CD8-positive, alpha-beta memory T cell (primary cell): ENCODE data around the gene BAAT. TPM values are rescaled to one million over a fixed set of nuclear protein-coding genes. Genes with fewer than 3 reads are reported as not detected.

Experiments used
- CTCF ChIA-PET: fragments of 350-600 bp; sonication (Branson Sonifier 250); formaldehyde crosslinking; loops from one replicate; lab custom pipeline; 2021; ENCODE audit warnings: antibody characterized with exemption; lab: Charles Lee
- POLR2A ChIA-PET: fragments of 350-600 bp; sonication (Branson Sonifier 250); formaldehyde crosslinking; loops from one replicate; lab custom pipeline; 2021; ENCODE audit warnings: antibody characterized with exemption; lab: Charles Lee
- DNase-seq, 5 donors: peaks; one replicate each; pipeline versions ENCODE4 v3.0.0 to v3.0.0-alpha.2; 2020 to 2022; ENCODE audit warnings: mixed read lengths in 1 of 5
- H3K27ac ChIP-seq: one replicate; pipeline ENCODE4 v1.7.0; 2013; ENCODE audit warnings: low read depth, mild to moderate bottlenecking, low read length, moderate library complexity
- H3K27me3 ChIP-seq: 2 replicates; pipeline ENCODE4 v1.7.0; 2013; ENCODE audit warnings: low read length, mild to moderate bottlenecking; ENCODE audit not compliant: insufficient read depth, poor library complexity, severe bottlenecking
- H3K36me3 ChIP-seq: 2 replicates; pipeline ENCODE4 v1.7.0; 2013; ENCODE audit warnings: mild to moderate bottlenecking, low read length, moderate library complexity; ENCODE audit not compliant: insufficient read depth
- H3K4me1 ChIP-seq: 2 replicates; pipeline ENCODE4 v1.7.0; 2013; ENCODE audit warnings: mild to moderate bottlenecking, low read length, moderate library complexity; ENCODE audit not compliant: insufficient read depth
- H3K4me3 ChIP-seq: 2 replicates; pipeline ENCODE4 v1.7.0; 2013; ENCODE audit warnings: mild to moderate bottlenecking, low read length
- H3K9me3 ChIP-seq: 2 replicates; pipeline ENCODE4 v1.7.0; 2013; ENCODE audit warnings: mild to moderate bottlenecking, low read length
- H3K27ac Mint-ChIP-seq, 8 donors: one replicate each; pipeline ENCODE4 v1.8.0; 2020 to 2021; ENCODE audit warnings: mixed read lengths in 8 of 8, mild to moderate bottlenecking in 6 of 8, inconsistent platforms in 3 of 8, moderate library complexity in 3 of 8
- H3K27me3 Mint-ChIP-seq, 2 donors: one replicate each; pipeline ENCODE4 v1.8.0; 2020 to 2021; ENCODE audit warnings: mixed read lengths in 2 of 2, mild to moderate bottlenecking in 1 of 2, moderate library complexity in 1 of 2
- H3K36me3 Mint-ChIP-seq, 3 donors: one replicate each; pipeline ENCODE4 v1.8.0; 2020 to 2021; ENCODE audit warnings: mixed read lengths in 3 of 3, inconsistent platforms in 1 of 3, mild to moderate bottlenecking in 1 of 3
- H3K4me1 Mint-ChIP-seq, 3 donors: one replicate each; pipeline ENCODE4 v1.8.0; 2020 to 2021; ENCODE audit warnings: mixed read lengths in 3 of 3, inconsistent platforms in 1 of 3, mild to moderate bottlenecking in 1 of 3
- H3K4me3 Mint-ChIP-seq, 7 donors: one replicate each; pipeline ENCODE4 v1.8.0; 2020 to 2021; ENCODE audit warnings: mixed read lengths in 7 of 7, mild to moderate bottlenecking in 6 of 7, moderate library complexity in 4 of 7, inconsistent platforms in 2 of 7
- H3K9me3 Mint-ChIP-seq, 5 donors: one replicate each; pipeline ENCODE4 v1.8.0; 2020 to 2022; ENCODE audit warnings: mixed read lengths in 5 of 5, mild to moderate bottlenecking in 3 of 5, moderate library complexity in 2 of 5, inconsistent platforms in 1 of 5
- polyA plus RNA-seq: library from polyadenylated mRNA; unstranded; fragments of 300-500 nt; fragmentation: Illumina TruSeq; gene quantifications from one replicate; pipeline ENCODE4 v1.2.3, GENCODE V29; 2021
- total RNA-seq, 2 experiments: library from RNA; stranded (reverse); gene quantifications; one replicate each; pipeline ENCODE4 v1.2.3, GENCODE V29; 2021

BAAT gene
- total and polyA plus RNA-seq, 3 experiments from 2014 or later = 0.12 TPM; not detected in 2

DNA sequence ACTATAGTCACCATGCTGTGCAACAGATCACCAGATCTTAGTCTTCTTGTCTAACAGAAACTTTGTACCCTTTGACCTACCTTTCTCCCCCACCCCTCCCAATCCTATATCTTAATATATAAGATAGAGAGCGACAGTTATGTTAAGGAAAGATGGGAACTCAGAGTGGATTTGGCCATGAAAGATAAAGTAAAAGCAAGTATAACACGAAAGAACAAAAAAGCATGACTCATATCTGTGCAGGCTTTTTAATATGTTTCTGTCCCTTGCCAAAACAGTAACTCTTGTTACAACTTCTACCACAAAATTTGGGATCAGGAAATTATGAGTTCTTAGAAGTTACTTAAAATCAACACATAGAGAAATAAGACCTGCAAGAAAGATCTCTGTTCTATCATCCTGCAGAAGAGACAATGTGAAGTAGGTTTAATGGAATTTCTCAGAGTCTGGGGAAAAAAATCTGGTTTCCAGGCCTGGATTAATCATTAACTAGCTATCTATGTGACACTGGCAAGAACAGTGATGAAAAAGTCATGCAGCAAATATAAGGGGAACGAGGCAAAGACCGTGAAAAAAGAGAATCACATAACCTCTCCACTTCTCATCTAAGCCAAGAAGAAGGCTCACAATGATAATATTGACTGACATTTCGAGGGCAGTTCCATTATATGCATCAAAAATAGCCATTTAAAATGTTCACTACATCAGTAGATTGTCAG is 18.6 kb downstream of the BAAT start:
- DNase-seq = no peak
- ChIA-PET POLR2A (no interaction called here), CTCF (no interaction called here)
- no peaks in the 10 kb centered on the region for H3K4me1 ChIP-seq
- no peaks in the 10 kb centered on the region for H3K36me3 ChIP-seq
- no peaks in the 10 kb centered on the region for H3K9me3 Mint-ChIP-seq
- H3K27me3 Mint-ChIP-seq = peaks cover 0 to 27% of the 10 kb centered on the region in 2 donors
- H3K9me3 ChIP-seq = no peaks in the 10 kb centered on the region
- H3K27ac Mint-ChIP-seq = no peak overlapping the region
- no peaks in the 10 kb centered on the region for H3K36me3 Mint-ChIP-seq
- no peaks in the 10 kb centered on the region for H3K27me3 ChIP-seq
- no peak overlapping the region for H3K4me3 Mint-ChIP-seq
- H3K27ac ChIP-seq = no peak overlapping the region
- no peak overlapping the region for H3K4me3 ChIP-seq
- H3K4me1 Mint-ChIP-seq = no peaks in the 10 kb centered on the region

DNA sequence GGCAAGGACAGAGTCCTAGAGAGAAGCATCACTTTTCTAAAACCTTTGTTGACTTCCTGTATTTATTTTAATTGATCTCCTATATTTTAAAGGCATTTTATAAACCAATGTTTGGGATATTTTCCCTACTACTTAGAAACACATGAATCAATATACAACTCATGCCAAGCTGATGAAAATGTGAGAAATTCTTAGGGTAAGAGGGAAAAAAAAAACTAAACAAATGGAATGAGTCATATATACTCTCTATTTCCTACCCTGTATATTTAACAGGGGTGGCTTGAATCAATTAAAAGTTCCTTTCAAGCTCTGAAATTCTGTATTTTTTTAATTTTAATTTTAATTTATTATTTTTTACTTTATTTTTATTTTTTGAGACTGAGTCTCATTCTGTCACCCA is 19.6 kb downstream of the BAAT start:
- CTCF ChIA-PET = no interaction called here
- DNase-seq = no peak
- Mint-ChIP-seq H3K36me3 (no peaks in the 10 kb centered on the region), H3K27ac (no peak overlapping the region), H3K9me3 (no peaks in the 10 kb centered on the region), H3K4me1 (no peaks in the 10 kb centered on the region), H3K4me3 (no peak overlapping the region), H3K27me3 (peaks cover 0 to 22% of the 10 kb centered on the region in 2 donors)
- Histone ChIP-seq H3K4me3 (no peak overlapping the region), H3K27ac (no peak overlapping the region), H3K27me3 (no peaks in the 10 kb centered on the region), H3K9me3 (no peaks in the 10 kb centered on the region), H3K4me1 (no peaks in the 10 kb centered on the region), H3K36me3 (no peaks in the 10 kb centered on the region)
- POLR2A ChIA-PET = no interaction called here

DNA sequence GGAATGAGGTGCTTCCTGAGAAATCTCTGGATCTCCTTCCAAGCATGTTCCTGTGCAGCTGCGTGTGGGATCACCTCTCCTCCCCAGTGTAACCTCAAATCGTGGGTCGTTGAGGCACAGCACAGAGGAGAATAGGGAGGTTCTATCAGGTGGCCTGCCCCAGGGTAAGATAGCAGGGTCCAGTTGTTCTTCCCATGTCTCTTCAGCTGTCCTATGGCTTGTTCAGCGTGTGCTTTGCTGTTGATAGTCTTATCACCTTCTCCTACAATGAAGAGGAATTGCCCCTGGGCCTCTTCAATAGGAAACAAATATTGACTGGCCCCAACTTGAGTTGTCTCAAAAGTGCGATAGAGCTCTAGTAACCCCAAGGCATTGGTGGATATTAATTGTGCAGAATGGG is 22.4 kb downstream of the BAAT start:
- Histone ChIP-seq H3K4me1 (no peaks in the 10 kb centered on the region), H3K27ac (no peak overlapping the region), H3K36me3 (no peaks in the 10 kb centered on the region), H3K4me3 (no peak overlapping the region), H3K27me3 (no peaks in the 10 kb centered on the region), H3K9me3 (no peaks in the 10 kb centered on the region)
- no peaks in the 10 kb centered on the region for H3K36me3 Mint-ChIP-seq
- no peak for DNase-seq
- H3K4me1 Mint-ChIP-seq = no peaks in the 10 kb centered on the region
- H3K27ac Mint-ChIP-seq = no peak overlapping the region
- CTCF ChIA-PET = no interaction called here
- peaks cover 0 to under 1% (median 0%) of the 10 kb centered on the region in 5 donors for H3K9me3 Mint-ChIP-seq
- H3K27me3 Mint-ChIP-seq = peaks cover 0 to 18% of the 10 kb centered on the region in 2 donors
- H3K4me3 Mint-ChIP-seq = no peak overlapping the region
- POLR2A ChIA-PET = no interaction called here

DNA sequence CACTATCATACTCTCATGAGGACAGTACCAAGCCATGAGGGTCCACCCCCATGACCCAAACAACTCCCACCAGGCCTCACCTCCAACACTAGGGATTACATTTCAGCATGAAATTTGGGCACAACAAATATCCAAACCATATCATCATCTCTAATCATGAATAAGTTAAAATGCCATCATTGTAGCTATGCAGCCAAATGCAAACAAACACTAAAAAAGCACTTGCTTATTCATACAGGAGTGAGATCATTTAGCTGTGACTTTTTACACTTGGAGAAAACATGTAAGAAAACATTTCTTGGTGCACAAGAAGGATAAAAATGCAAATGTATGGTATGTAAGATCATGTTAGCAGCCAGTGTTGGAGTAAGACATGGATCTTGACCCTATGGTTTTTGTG is 24.2 kb downstream of the BAAT start:
- Mint-ChIP-seq H3K9me3 (peaks cover 0 to 3% (median 0%) of the 10 kb centered on the region in 5 donors), H3K27ac (no peak overlapping the region), H3K27me3 (peaks cover 0 to 6% of the 10 kb centered on the region in 2 donors), H3K4me1 (no peaks in the 10 kb centered on the region), H3K4me3 (no peak overlapping the region), H3K36me3 (no peaks in the 10 kb centered on the region)
- Histone ChIP-seq H3K9me3 (no peaks in the 10 kb centered on the region), H3K27me3 (no peaks in the 10 kb centered on the region), H3K27ac (no peak overlapping the region), H3K4me3 (no peak overlapping the region), H3K36me3 (no peaks in the 10 kb centered on the region), H3K4me1 (no peaks in the 10 kb centered on the region)
- ChIA-PET POLR2A (no interaction called here), CTCF (no interaction called here)
- no peak for DNase-seq

DNA sequence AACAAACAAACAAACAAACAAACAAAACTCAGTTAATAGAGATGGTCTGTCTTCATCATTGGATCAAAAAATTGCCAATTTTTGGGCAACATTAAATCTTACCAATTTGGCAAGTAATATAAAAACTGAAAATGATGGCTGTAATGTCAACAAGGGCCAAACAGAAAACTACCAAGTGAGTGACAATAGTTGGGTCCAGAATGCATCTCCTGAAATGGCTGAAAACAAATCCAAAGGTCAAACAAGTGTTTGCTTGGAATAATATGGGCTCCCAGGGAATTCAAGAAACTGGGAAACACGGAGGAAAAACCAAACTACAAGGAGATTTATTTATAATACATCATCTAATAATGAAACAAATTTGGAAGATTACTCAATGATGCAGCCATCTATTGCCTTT is 25.1 kb downstream of the BAAT start:
- no peak for DNase-seq
- H3K36me3 Mint-ChIP-seq = no peaks in the 10 kb centered on the region
- POLR2A ChIA-PET = no interaction called here
- H3K36me3 ChIP-seq = no peaks in the 10 kb centered on the region
- H3K27ac ChIP-seq = no peak overlapping the region
- CTCF ChIA-PET = no interaction called here
- peaks cover 0 to 6% of the 10 kb centered on the region in 2 donors for H3K27me3 Mint-ChIP-seq
- H3K4me1 ChIP-seq = no peaks in the 10 kb centered on the region
- H3K9me3 Mint-ChIP-seq = peaks cover 0 to 3% (median 0%) of the 10 kb centered on the region in 5 donors
- H3K4me3 ChIP-seq = no peak overlapping the region
- no peaks in the 10 kb centered on the region for H3K4me1 Mint-ChIP-seq
- H3K4me3 Mint-ChIP-seq = no peak overlapping the region
- no peak overlapping the region for H3K27ac Mint-ChIP-seq
- no peaks in the 10 kb centered on the region for H3K27me3 ChIP-seq
- H3K9me3 ChIP-seq = no peaks in the 10 kb centered on the region

DNA sequence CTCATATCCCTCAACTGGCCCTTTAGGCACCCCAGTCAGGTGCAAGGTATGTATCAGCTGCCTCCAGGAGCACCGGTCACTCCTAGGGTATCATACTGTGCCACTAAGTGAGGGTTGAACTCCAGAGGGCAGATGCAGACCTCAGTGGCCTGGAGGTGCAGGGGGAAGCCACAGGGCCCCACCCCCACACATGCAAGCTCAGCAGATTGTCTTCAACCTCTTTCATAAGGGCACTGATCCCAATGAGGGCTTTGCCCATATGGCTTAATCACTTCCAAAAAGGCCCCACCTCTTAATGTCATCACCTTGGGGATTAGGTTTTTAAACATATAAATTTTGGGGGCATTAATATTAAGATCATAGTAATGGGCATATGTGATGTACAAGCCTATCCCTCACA is 28.2 kb downstream of the BAAT start:
- H3K4me3 ChIP-seq = no peak overlapping the region
- ChIA-PET POLR2A (no interaction called here), CTCF (no interaction called here)
- no peaks in the 10 kb centered on the region for H3K4me1 ChIP-seq
- Mint-ChIP-seq H3K27me3 (peaks cover 8 to 9% of the 10 kb centered on the region in 2 donors), H3K27ac (no peak overlapping the region), H3K4me1 (no peaks in the 10 kb centered on the region), H3K4me3 (no peak overlapping the region), H3K9me3 (peaks cover 0 to 3% (median 0%) of the 10 kb centered on the region in 5 donors), H3K36me3 (no peaks in the 10 kb centered on the region)
- no peak overlapping the region for H3K27ac ChIP-seq
- no peaks in the 10 kb centered on the region for H3K9me3 ChIP-seq
- H3K27me3 ChIP-seq = no peaks in the 10 kb centered on the region
- no peak for DNase-seq
- H3K36me3 ChIP-seq = no peaks in the 10 kb centered on the region

DNA sequence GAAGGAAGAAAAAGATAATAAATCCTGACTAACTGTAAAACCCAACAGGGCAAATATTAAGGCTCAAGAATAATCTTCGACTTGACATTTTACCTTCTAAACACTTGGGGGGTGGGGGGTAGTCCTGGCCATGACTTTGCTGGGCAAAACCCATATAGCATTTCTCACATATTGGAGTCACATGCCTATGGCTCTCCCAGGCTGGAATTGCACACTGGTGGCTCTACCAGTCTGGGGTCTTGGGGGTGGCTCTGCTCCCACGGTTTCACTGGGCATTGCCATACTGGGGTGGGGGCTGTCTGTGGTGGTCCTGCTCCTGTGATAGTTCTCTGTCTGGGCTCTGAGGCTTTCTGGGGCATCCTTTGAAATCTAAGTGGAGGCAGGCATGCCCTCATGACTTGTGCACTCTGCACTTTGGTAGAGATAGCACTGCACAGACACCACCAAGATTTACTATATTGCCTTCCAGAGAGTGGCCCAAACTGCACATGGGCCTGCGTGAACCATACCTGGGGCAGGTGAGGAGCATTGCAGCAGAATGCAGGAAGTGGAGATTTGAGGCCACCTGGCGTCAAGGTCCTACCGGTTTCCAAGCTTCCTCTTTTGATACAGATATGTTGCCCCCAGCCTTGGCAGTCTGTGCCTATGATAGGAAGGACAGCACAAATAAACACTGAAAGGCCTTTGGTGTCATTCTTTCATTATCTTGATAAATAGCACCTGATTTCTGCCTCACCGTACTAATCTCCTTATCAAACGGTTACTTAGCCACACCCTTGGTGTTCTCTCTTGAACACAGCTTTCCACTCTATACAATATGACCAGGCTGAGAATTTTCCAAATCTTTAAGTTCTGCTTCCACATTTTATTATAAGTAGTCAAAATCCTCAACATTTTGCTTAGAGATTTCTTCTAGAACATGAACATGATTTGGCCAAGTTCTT is 29.8 kb downstream of the BAAT start:
- CTCF ChIA-PET = no interaction called here

DNA sequence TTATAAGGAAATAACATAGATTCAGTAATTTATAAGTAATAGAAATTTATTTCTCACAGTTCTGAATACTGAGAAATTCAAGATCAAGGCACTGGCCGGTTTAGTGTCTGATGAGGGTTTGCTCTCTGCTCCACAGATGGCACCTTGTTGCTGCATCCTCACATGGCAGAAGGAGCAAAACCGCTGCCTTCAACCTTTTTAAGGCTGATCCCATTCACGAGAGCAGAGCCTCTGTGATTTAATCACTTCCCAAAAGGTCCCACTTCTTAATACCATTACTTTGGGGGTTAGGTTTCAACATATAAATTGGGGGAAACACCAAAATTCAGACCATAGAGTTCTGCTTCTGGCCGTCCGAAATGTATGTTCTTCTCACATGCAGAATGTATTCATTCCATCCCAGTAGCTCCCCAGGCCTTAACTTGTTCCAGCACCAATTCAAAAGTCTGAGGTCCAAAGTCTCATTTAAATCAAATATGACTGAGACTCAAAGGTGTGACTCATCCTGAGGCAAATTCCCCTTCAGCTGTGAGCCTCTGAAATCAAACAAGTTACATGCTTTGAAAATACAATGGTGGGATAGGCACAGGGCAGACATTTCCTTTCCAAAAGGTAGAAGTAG is 30.6 kb downstream of the BAAT start:
- Mint-ChIP-seq H3K27me3 (peaks cover 8 to 9% of the 10 kb centered on the region in 2 donors), H3K36me3 (no peaks in the 10 kb centered on the region), H3K4me3 (no peak overlapping the region), H3K9me3 (peaks cover 0 to 3% (median 0%) of the 10 kb centered on the region in 5 donors), H3K4me1 (no peaks in the 10 kb centered on the region), H3K27ac (no peak overlapping the region)
- H3K27me3 ChIP-seq = no peaks in the 10 kb centered on the region
- no peaks in the 10 kb centered on the region for H3K4me1 ChIP-seq
- H3K4me3 ChIP-seq = no peak overlapping the region
- no peak overlapping the region for H3K27ac ChIP-seq
- CTCF ChIA-PET = no interaction called here
- no peak for DNase-seq
- no peaks in the 10 kb centered on the region for H3K9me3 ChIP-seq
- H3K36me3 ChIP-seq = no peaks in the 10 kb centered on the region
- POLR2A ChIA-PET = no interaction called here

More for the DNA sequence above, 29.8 kb downstream of the BAAT start:
- Histone ChIP-seq H3K4me1 (no peaks in the 10 kb centered on the region), H3K4me3 (no peak overlapping the region), H3K9me3 (no peaks in the 10 kb centered on the region), H3K36me3 (no peaks in the 10 kb centered on the region), H3K27me3 (no peaks in the 10 kb centered on the region), H3K27ac (no peak overlapping the region)
- H3K27ac Mint-ChIP-seq = no peak overlapping the region
- no peaks in the 10 kb centered on the region for H3K36me3 Mint-ChIP-seq
- H3K4me3 Mint-ChIP-seq = no peak overlapping the region
- no peak for DNase-seq
- peaks cover 0 to 3% (median 0%) of the 10 kb centered on the region in 5 donors for H3K9me3 Mint-ChIP-seq
- H3K4me1 Mint-ChIP-seq = no peaks in the 10 kb centered on the region
- H3K27me3 Mint-ChIP-seq = peaks cover 8 to 9% of the 10 kb centered on the region in 2 donors
- POLR2A ChIA-PET = no interaction called here
